ENCODE results near the gene EFCAB6.

EFCAB6 gene

GRCh38 chr22:43561415-43562178 lies 250.5 kb downstream of the EFCAB6 start:
- Histone ChIP-seq H3K9me3 (ENCODE audit: insufficient read depth, low read depth, low read length) (peaks cover 6% of the 10 kb centered on the region; the same call in 1 of the 2 replicates), H3K4me1 (ENCODE audit: insufficient read depth, low read length) (peaks cover 3% of the 10 kb centered on the region; the same call in 1 of the 2 replicates), H3K9ac (ENCODE audit: low read depth, low read length) (no peak overlapping the region), H3K4me3 (ENCODE audit: low read length) (no peak overlapping the region), H3K27ac (ENCODE audit: low read length) (no peak overlapping the region), H3K36me3 (ENCODE audit: insufficient read depth, low read depth, low read length) (no peaks in the 10 kb centered on the region), H3K27me3 (ENCODE audit: insufficient read depth, low read length) (no peaks in the 10 kb centered on the region)

GRCh38 chr22:43560651-43561050 lies 251.5 kb downstream of the EFCAB6 start:
- no peak overlapping the region for H3K27ac ChIP-seq (ENCODE audit: low read length)

GRCh38 chr22:43555561-43556515 lies 256.3 kb downstream of the EFCAB6 start:
- Histone ChIP-seq H3K27me3 (ENCODE audit: insufficient read depth, low read length) (no peaks in the 10 kb centered on the region), H3K27ac (ENCODE audit: low read length) (no peak overlapping the region), H3K4me3 (ENCODE audit: low read length) (no peak overlapping the region), H3K9ac (ENCODE audit: low read depth, low read length) (no peak overlapping the region), H3K36me3 (ENCODE audit: insufficient read depth, low read depth, low read length) (no peaks in the 10 kb centered on the region), H3K4me1 (ENCODE audit: insufficient read depth, low read length) (no peaks in the 10 kb centered on the region), H3K9me3 (ENCODE audit: insufficient read depth, low read depth, low read length) (peaks cover 6% of the 10 kb centered on the region; the same call in 1 of the 2 replicates)

More at GRCh38 chr22:43560651-43561050, 251.5 kb downstream of the EFCAB6 start:
- H3K9me3 ChIP-seq (ENCODE audit: insufficient read depth, low read depth, low read length), result peaks cover 6% of the 10 kb centered on the region; the same call in 1 of the 2 replicates
- H3K4me1 ChIP-seq (ENCODE audit: insufficient read depth, low read length), result peaks cover 3% of the 10 kb centered on the region; the same call in 1 of the 2 replicates
- no peaks in the 10 kb centered on the region for H3K27me3 ChIP-seq (ENCODE audit: insufficient read depth, low read length)
- no peak overlapping the region for H3K4me3 ChIP-seq (ENCODE audit: low read length)
- no peak overlapping the region for H3K9ac ChIP-seq (ENCODE audit: low read depth, low read length)
- no peaks in the 10 kb centered on the region for H3K36me3 ChIP-seq (ENCODE audit: insufficient read depth, low read depth, low read length)

- peaks cover 6% of the 10 kb centered on the region; the same call in 1 of the 2 replicates for H3K9me3 ChIP-seq (ENCODE audit: insufficient read depth, low read depth, low read length)
- H3K27ac ChIP-seq (ENCODE audit: low read length), result no peak overlapping the region
- no peak overlapping the region for H3K9ac ChIP-seq (ENCODE audit: low read depth, low read length)
- H3K36me3 ChIP-seq (ENCODE audit: insufficient read depth, low read depth, low read length), result no peaks in the 10 kb centered on the region
- H3K4me1 ChIP-seq (ENCODE audit: insufficient read depth, low read length), result no peaks in the 10 kb centered on the region; the same call in 1 of the 2 replicates
- no peak overlapping the region for H3K4me3 ChIP-seq (ENCODE audit: low read length)
- no peaks in the 10 kb centered on the region for H3K27me3 ChIP-seq (ENCODE audit: insufficient read depth, low read length)
Observed at GRCh38 chr22:43554694-43555365, 257.3 kb downstream of the EFCAB6 start.

- H3K36me3 ChIP-seq (ENCODE audit: insufficient read depth, low read depth, low read length), result no peaks in the 10 kb centered on the region
- no peaks in the 10 kb centered on the region; the same call in 1 of the 2 replicates for H3K4me1 ChIP-seq (ENCODE audit: insufficient read depth, low read length)
Observed at GRCh38 chr22:43554259-43554636, 257.9 kb downstream of the EFCAB6 start.

GRCh38 chr22:43553451-43554258 lies 258.4 kb downstream of the EFCAB6 start:
- Histone ChIP-seq H3K9ac (ENCODE audit: low read depth, low read length) (no peak overlapping the region), H3K36me3 (ENCODE audit: insufficient read depth, low read depth, low read length) (no peaks in the 10 kb centered on the region), H3K27ac (ENCODE audit: low read length) (no peak overlapping the region), H3K27me3 (ENCODE audit: insufficient read depth, low read length) (no peaks in the 10 kb centered on the region), H3K9me3 (ENCODE audit: insufficient read depth, low read depth, low read length) (peaks cover 6% of the 10 kb centered on the region; the same call in 1 of the 2 replicates), H3K4me1 (ENCODE audit: insufficient read depth, low read length) (no peaks in the 10 kb centered on the region; the same call in 1 of the 2 replicates), H3K4me3 (ENCODE audit: low read length) (no peak overlapping the region)

More at GRCh38 chr22:43554259-43554636, 257.9 kb downstream of the EFCAB6 start:
- H3K9ac ChIP-seq (ENCODE audit: low read depth, low read length), result no peak overlapping the region
- H3K27me3 ChIP-seq (ENCODE audit: insufficient read depth, low read length), result no peaks in the 10 kb centered on the region
- no peak overlapping the region for H3K27ac ChIP-seq (ENCODE audit: low read length)
- no peak overlapping the region for H3K4me3 ChIP-seq (ENCODE audit: low read length)
- peaks cover 6% of the 10 kb centered on the region; the same call in 1 of the 2 replicates for H3K9me3 ChIP-seq (ENCODE audit: insufficient read depth, low read depth, low read length)

GRCh38 chr22:43550672-43551071 lies 261.4 kb downstream of the EFCAB6 start:
- H3K27ac ChIP-seq (ENCODE audit: low read length), result no peak overlapping the region
- no peaks in the 10 kb centered on the region for H3K9me3 ChIP-seq (ENCODE audit: insufficient read depth, low read depth, low read length)
- H3K4me1 ChIP-seq (ENCODE audit: insufficient read depth, low read length), result no peaks in the 10 kb centered on the region; the same call in 1 of the 2 replicates
- no peak overlapping the region for H3K9ac ChIP-seq (ENCODE audit: low read depth, low read length)
- H3K4me3 ChIP-seq (ENCODE audit: low read length), result no peak overlapping the region
- H3K36me3 ChIP-seq (ENCODE audit: insufficient read depth, low read depth, low read length), result no peaks in the 10 kb centered on the region
- H3K27me3 ChIP-seq (ENCODE audit: insufficient read depth, low read length), result no peaks in the 10 kb centered on the region

- no peaks in the 10 kb centered on the region for H3K9me3 ChIP-seq (ENCODE audit: insufficient read depth, low read depth, low read length)
- no peaks in the 10 kb centered on the region for H3K36me3 ChIP-seq (ENCODE audit: insufficient read depth, low read depth, low read length)
- no peaks in the 10 kb centered on the region; the same call in 1 of the 2 replicates for H3K4me1 ChIP-seq (ENCODE audit: insufficient read depth, low read length)
- H3K4me3 ChIP-seq (ENCODE audit: low read length), result no peak overlapping the region
- H3K9ac ChIP-seq (ENCODE audit: low read depth, low read length), result no peak overlapping the region
- no peak overlapping the region for H3K27ac ChIP-seq (ENCODE audit: low read length)
- no peaks in the 10 kb centered on the region for H3K27me3 ChIP-seq (ENCODE audit: insufficient read depth, low read length)
Observed at GRCh38 chr22:43550024-43550620, 262.0 kb downstream of the EFCAB6 start.

- Histone ChIP-seq H3K4me3 (ENCODE audit: low read length) (no peak overlapping the region), H3K4me1 (ENCODE audit: insufficient read depth, low read length) (no peaks in the 10 kb centered on the region; the same call in 1 of the 2 replicates), H3K9ac (ENCODE audit: low read depth, low read length) (no peak overlapping the region), H3K27ac (ENCODE audit: low read length) (no peak overlapping the region), H3K9me3 (ENCODE audit: insufficient read depth, low read depth, low read length) (no peaks in the 10 kb centered on the region), H3K27me3 (ENCODE audit: insufficient read depth, low read length) (no peaks in the 10 kb centered on the region), H3K36me3 (ENCODE audit: insufficient read depth, low read depth, low read length) (no peaks in the 10 kb centered on the region)
Observed at GRCh38 chr22:43546186-43546585, 265.9 kb downstream of the EFCAB6 start.

GRCh38 chr22:43544289-43544673 lies 267.8 kb downstream of the EFCAB6 start:
- Histone ChIP-seq H3K4me3 (ENCODE audit: low read length) (no peak overlapping the region), H3K27ac (ENCODE audit: low read length) (no peak overlapping the region)

More at GRCh38 chr22:43544289-43544673, 267.8 kb downstream of the EFCAB6 start:
- H3K27me3 ChIP-seq (ENCODE audit: insufficient read depth, low read length), result no peaks in the 10 kb centered on the region
- no peaks in the 10 kb centered on the region for H3K36me3 ChIP-seq (ENCODE audit: insufficient read depth, low read depth, low read length)
- H3K9ac ChIP-seq (ENCODE audit: low read depth, low read length), result no peak overlapping the region
- H3K4me1 ChIP-seq (ENCODE audit: insufficient read depth, low read length), result no peaks in the 10 kb centered on the region; the same call in 1 of the 2 replicates
- H3K9me3 ChIP-seq (ENCODE audit: insufficient read depth, low read depth, low read length), result no peaks in the 10 kb centered on the region

Measured in iPS-20b (cell line).